DMS114 treated with DMSO at 0.1 percent for 48 hours (cell line): ENCODE measurements around the gene MOSMO.

Experiments
- DNase-seq: peaks from one replicate; lab custom pipeline; 2025; ENCODE audit not compliant: unreplicated experiment; lab: John Stamatoyannopoulos, UW

The MOSMO gene

DNA sequence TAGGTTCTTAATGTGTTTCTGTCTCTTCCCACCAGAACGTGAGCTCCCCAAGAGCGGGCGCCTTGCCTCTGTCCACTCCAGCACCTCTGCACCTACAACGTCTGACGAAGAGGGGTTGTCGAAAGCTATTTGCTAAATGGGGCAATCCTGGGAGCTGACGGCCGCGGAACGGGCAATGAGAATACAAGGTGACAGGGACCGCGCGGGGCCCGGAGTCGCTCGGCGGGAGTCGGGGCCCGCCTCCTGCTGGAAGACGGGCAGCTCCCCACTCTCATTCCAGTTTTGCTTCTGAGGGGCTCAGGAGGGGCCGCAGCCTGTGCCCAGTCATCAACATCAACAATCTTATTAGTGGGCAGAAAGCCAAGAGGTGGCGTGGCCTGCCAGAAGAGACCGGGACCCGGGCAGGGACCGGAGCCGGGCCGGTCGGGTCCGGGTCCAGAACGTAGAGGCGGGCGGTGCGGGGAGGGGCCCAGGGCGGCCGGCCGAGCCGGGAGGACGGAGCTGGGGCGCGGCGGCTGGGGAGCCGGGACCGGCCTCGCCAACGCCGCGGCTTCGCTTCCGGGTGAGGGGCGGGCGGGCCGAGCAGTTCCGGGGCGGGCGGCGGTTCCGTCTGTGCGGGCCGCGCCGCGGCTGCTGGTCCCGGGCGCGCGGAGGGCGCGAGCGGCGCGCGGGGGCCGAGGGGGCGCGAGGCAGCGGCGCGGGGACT is at the start of gene MOSMO:
MOSMO (plus strand) TSS at position 603 of the 706 bp plus-strand sequence. CDS start 191 bp downstream, outside the sequence.
- peak; percentile 8 for DNase-seq

DNA sequence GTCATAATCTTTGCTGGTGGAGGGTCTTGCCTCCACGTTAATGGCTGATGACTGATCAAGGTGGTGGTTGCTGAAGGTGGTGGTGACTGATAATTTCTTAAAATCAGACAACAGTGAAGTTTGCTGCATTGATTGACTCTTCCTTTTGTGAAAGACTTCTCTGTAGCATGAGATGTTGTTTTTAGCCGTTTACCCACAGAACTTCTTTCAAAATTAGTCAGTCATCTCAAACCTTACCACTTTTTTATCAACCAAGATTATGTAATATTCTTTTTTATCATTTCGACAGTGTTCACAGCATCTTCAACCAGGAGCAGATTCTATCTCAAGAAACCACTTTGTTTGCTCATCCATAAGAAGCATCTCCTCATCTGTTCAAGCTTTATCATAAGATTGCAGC is 48.9 kb upstream of the MOSMO start:
- DNase-seq: no peak

DNA sequence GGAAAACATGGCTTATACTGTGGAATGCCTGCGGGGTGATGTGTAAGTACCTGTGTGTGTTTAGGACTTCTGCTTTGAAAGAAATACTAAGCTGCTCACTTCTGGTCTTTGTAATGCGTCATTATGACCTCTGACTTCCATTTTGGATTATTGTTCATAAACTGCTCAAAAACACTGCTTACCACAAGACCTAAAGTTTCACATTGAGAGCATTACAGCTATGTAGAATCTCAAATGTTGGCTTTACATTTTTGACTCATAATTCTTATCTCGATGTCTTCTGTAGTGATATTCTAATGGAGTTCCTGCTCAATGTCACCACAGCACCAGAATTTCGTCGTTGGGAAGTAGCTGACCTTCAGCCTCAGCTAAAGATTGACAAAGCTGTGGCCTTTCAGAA is 45.4 kb upstream of the MOSMO start:
- DNase-seq: no peak

DNA sequence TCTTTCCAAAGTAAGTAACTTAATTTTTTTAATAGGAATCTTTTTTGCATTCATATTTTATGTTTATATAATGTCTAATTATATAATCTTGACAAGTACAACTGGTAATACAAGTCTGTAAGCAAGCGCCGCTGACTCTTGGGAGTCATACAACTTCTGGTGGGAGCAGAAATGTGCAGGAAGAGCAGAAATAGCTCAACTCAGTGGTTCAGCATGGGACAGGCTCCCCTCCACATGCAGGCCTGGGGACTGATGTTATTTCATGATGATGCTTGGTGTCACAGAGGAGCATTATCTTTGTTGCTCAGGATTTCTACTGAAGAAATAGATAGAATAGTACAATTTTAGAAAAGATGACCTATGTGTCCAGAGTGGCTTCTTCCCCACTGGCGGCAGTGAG is 44.0 kb upstream of the MOSMO start:
- no peak for DNase-seq

DNA sequence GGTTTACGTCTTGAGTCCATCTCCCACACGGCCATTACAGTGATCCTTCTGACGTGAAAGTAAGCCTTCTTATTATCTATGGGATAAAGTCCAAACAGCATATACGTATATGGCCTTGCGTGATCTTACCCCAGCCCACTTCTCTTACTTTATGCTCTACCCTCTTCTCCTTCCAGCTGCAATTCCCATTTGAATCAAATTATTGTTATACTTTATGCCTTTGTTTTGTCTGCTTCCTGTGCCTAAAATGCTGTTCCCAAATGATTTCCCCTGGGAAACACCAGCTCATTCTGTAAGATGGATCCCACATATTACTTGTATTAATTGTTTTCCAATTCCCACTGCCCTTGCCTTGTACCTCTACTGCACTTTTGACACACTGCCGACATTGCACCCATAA is 43.6 kb upstream of the MOSMO start:
- DNase-seq: no peak

DNA sequence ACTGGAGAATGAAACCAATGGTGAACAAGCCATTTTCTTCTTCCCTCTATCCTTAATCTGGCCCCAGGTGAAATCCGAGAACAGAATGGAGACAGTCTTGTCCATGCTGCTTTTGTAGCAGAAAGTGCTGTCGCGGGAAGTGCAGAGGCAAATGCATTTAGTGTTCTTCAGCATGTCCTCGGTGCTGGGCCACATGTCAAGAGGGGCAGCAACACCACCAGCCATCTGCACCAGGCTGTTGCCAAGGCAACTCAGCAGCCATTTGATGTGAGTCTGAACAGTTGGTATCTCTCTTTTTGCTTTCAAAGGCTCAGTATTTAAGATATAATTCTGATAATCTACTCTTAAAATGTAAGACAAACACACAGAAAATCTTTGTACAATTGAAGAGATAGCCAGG is 36.1 kb upstream of the MOSMO start:
- DNase-seq: no peak

DNA sequence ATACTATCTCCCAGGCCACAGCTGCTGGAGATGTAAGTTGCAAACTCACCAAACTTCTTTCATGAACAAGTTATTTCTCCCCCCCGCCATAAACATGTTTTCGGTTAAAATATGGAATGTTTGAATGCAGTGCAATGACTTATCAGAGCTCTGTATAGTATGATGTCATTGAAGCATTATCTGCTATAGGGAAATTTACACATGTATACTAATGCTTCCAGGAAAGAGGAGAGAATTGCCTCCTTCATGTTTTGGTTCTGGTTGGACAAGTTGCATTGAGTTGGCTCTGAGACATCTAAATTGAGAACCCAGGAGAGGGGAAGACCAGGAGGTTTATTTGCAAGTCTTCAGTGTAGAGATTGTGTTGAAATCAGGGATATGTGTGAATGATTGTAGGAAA is 34.0 kb upstream of the MOSMO start:
- DNase-seq: no peak

DNA sequence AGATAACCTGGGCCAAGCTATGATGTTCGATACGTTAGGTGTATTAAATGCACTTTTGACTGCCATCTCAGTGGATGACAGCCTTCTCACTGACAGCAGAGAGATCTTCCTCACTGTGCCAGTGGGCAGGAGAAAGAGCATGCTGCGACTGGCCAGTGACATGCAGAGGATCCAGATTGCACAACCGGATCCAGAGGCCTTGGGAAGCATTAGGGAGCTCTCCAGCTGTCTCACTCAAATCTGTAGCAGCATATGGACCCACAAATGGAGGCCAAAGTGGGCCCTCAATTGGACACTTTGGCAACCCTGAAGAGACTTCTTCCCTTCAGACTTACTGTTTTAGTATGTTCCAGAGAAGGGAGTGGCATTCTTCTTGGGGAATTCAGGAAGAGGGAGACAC is 27.9 kb upstream of the MOSMO start:
- DNase-seq: no peak

DNA sequence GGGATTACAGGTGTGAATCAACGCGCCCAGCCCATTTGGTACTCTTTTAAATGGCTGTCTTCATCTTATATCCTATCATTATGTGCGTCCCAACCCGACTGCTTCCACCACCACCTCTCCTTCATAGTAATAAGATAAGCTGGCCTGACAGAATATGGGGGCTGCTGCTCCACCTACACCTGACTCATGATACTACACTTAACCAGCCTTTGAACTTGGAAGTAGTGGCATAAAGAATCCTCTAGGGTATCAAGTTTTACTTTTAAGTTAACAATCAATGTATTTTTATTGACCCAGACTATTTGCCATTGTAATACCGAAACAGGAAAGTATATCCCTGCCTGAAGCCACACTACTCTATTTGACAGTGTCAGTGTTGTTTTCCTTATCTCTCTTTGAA is 25.8 kb upstream of the MOSMO start:
- DNase-seq: no peak

DNA sequence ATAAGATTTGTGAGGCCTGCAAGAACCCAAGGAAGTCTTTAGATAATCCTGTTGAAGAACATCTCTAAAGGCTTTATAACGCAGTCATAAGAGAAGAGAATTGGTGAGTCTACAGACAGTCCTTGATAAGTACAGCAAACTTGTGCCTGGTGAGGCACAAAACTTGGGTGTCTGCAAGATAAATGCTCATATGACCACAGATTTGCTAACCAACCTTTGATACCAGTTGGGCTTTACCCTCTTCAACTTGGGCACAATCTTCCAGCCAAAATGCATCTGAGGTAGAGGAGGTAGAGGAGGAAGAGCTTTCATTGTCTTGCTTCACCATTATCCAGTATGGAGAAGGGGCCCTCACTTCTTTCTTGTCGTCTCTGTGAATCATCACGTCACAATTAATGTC is 23.8 kb upstream of the MOSMO start:
- DNase-seq: no peak

DNA sequence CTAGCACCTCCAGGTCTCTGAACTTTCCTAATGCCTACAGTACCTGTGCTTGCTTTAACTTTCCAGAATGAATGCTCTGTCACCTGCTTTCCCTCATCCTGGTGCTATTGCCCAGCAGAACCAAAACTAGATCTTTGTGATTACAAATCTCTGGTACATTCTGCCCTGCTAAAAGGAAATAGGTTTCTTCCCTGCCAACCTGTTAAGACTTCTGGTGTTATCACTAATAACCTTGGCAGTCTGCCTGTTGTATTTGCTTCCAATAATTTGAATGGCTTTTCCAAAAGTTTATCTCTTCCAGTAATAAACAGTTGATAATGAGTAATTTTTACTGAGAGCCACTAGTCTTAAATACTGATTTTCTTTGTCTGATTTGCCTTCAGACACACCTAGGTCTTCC is 22.4 kb upstream of the MOSMO start:
- DNase-seq: no peak

DNA sequence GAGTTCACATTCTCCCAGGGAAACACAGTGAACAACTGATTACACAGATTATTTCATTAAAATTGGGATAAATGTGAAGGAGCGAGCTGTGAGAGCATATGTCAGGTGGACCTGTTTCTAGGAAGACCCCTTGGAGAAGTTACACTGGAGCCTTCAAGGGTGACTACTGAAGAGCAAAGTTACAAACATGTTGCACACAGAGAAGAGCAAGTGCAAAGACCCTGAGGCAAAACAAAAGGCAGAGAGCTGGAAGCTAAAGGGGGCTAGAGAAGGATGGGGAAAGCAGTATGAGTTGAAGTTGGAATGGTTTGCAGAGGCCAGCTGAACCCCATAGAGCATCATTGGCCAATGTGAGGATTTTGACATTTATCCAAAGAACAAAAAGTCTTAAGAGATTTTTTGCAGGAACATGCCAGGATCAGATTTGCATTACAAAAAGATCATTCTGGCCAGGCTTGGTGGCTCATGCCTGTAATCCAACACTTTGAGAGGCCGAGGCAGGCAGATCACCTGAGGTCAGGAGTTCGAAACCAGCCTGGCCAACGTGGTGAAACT is 21.1 kb upstream of the MOSMO start:
- no peak for DNase-seq

DNA sequence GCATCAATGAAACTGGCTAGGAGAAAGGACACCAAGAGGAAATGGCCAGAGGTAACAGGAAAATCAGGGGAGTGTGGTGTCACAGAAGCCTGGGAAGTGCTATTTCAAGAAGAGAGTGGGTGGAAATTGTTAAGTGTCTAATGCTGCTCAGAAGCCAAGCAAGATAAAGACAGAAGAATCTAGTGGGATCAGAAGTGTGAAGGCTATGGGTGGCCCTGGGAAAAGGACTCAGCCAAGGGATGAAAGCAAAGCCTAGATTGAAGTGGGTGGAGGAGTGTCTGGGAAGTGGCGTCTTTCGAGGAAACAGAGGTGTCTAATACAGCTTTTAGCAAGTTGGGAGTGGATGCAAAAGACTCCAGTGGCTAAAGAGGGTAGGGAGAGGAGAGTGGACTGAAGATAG is 20.4 kb upstream of the MOSMO start:
- DNase-seq: no peak

DNA sequence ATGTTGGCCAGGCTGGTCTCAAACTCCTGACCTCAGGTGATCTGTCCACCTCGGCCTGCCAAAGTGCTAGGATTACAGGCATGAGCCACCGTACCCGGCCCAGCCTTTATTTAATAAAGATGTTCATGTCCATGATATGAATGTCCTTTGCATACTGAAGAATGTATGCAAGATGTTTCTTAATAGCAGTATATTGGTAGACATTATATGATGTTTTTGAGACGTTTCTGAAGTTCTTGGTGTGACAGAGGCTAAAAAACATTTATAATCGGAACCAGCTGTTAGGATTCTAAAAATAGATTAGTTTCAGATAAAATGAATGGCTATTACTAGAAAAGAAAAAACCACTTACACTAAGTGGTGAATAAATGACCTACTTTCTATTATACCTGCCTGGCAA is 18.8 kb upstream of the MOSMO start:
- no peak for DNase-seq

DNA sequence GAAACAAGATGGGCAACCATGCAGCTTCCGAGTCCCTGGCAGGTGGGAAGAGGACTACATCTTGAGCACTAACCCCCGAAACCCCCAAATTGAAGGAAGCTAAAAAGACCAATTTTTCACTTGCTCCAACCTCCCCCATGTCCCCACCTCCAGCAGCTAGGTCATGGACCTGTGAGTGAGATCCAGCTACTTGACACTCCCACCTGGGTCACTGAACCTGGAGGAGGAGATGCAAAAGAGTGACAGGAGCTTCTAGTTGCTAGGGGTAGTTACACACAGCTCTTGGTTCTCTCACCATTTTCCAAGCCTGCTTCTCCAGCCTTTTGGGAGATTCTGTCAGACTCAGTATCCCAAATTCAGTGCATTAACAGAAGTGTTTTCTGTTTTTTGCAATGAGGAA is 18.2 kb upstream of the MOSMO start:
- no peak for DNase-seq

DNA sequence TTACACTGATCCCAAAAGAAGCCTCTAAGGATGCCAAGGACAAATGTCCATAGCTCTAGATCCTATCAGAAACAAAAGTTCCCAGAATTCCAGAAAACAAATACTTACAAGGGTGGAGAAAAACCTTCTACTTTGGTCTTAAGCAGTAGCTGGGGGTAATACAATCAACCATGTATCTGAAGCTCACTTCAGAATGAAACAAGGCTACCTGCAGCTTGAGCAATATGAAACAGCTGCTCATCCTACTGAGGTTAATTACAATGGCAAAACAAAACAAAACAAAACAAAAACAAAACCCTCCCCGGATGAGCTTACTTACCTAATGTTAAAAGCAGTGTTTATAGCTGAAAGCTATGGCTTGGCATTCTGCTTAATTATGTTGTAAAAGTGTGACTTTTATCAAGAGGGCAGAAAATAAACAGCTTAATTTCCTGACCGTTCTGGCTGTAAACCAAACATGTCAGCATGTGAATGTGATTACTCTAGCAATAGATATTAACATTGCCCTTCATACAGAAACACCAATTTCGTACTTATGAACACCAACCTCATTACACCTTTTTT is 17.4 kb upstream of the MOSMO start:
- no peak for DNase-seq

DNA sequence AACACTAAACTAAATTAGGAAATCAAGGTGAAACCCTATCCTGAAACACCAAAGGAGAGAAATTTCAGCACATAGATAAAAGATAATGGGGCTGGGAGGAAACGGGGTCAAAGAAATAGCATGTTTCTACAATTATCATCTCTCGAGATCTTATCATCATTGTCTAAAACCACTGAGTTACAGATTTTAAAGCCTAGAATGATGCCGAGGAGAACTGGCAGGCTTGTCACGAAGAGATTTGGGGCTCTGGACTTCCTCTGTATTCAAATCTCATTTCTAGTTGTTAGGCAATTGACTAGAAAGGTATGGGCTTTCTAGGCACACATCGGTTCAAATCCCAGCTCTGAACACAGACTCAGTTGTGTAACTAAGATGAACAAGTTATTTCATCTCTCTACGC is 16.3 kb upstream of the MOSMO start:
- no peak for DNase-seq

DNA sequence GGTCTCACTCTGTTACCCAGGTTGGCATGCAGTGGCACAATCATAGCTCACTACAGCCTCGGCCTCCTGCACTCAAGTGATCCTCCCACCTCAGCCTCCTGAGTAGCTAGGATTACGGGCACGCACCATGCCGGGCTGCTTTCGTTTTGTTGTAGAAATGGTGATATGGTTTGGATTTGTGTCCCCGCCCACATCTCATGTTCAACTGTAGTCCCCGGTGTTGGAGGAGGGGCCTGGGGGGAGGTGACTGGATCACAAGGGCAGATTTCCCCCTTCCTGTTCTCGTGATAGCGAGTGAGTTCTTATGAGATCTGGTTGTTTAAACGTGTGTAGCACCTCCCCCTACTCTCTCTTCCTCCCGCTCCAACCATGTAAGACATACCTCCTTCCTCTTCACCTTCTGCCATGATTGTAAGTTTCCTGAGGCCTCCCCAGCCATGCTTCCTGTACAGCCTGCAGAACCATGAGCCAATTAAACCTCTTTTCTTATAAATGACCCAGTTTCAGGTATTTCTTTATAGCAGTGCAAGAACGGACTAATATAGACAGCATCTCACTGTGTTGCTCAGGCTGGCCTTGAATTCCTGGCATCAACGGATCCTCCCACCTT is 12.9 kb upstream of the MOSMO start:
- DNase-seq: no peak

DNA sequence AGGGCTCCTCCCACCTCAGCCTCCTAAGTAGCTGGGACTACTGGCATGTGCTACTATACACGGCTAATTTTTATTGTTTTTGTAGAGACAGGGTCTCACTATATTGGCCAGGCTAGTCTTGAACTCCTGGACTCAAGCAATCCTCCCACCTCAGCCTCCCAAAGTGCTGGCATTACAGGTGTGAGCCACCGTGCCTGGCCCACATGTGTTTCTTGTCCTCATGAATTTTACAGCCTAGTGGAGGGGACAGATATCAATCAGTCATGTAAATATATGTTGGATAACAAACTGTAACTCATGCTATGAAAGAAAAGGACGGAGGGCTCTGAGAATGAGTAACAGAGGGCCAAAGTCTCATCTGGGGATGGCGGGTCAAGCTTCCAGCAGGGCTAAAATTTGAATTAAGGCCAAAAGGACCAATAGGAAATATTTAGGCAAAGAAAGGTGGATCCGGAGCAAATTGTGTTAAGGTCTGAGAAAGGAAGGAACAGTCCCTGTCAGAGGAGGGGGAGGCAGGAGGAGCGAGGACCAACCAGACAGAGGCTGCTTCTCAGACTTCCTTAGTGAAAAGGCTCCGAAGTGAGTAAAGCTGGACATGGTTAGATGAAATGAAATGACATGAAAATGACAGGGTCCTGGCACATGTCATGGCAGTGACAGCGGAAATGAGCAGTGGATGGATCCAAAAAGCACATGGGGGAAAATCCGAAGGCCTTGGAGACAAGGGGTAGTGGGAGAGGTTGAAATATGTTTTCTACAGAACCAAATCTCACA is 10.8 kb upstream of the MOSMO start:
- no peak for DNase-seq

DNA sequence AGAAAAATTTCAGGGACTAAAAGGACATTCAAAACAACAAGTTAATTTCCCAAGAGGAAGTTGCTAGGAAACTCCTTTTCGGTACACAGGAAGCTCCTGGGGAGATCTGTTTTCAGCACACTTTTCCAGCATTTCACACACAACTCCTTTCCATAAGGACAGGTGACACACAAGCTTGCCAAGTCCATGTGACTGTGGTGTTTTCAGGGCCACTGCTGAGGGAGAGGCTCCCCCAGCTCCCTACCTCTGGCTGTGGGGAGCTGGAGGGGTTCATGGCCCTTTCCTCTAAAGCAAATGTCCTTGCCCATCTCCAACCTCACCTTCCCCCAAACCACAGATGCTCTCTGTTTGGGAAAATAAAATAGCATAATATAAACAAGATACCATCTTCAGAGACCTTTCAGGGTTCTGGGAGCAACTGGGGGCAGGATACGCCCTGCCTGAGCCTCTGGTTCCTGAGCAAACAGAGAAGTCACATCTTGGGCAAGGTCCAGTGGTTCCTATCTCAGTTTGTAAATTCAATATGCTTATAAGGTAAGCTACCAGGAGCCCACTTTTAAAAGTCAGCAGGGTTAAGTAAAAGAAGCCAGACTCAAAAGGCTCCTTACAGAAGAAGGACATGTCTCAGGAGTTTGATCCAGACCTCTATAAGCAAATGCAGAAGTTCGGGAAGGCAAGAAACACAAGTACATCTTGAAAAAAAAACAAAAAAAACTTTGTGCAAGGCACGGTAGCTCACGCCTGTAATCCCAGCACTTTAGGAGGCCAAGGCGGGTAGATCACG is 10.0 kb upstream of the MOSMO start:
- no peak for DNase-seq

DNA sequence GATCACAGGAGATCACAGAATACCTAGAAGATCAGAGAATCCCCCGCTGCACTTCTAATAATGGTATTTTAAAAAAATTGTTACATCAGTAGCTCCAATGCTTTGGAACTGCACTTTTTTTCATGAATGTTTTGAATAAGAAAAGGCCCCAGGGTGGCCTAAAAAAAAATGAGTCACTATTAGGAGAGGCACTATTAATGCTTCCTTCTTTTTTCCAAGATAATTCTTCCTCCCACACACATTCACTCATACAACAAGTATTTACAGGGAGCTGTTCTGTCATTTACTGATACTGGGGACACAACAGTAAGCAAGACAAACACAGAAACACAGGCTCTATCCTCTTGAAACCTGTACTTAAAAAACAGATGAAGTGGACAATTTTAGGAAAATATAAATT is 6.3 kb upstream of the MOSMO start:
- no peak for DNase-seq
